Gastrocnemius medialis (tissue), 4 donors: ENCODE data around the gene CBX1.

ENCODE experiments used
- POLR2A ChIP-seq, 2 donors: fragments of 450-650 bp; IDR thresholded peaks; one replicate each; pipeline ENCODE4 v1.6.1; 2017; ENCODE audit warnings: antibody characterized with exemption in 2 of 2, mild to moderate bottlenecking in 2 of 2, moderate library complexity in 2 of 2
- TF ChIP-seq, protein P1 (sequence below), 5 experiments: fragments of 450-650 bp in 3 of 5; fragments of 200-600 bp in 2 of 5; sonication (generic) in 2 of 5; IDR thresholded peaks in 4 of 5; conservative IDR thresholded peaks in 1 of 5; 1 replicate in 4 of 5; 2 replicates in 1 of 5; pipeline ENCODE4 v1.5.1; 2016 to 2019; ENCODE audit warnings: antibody characterized with exemption in 5 of 5, mild to moderate bottlenecking in 3 of 5, moderate library complexity in 3 of 5

DNA sequence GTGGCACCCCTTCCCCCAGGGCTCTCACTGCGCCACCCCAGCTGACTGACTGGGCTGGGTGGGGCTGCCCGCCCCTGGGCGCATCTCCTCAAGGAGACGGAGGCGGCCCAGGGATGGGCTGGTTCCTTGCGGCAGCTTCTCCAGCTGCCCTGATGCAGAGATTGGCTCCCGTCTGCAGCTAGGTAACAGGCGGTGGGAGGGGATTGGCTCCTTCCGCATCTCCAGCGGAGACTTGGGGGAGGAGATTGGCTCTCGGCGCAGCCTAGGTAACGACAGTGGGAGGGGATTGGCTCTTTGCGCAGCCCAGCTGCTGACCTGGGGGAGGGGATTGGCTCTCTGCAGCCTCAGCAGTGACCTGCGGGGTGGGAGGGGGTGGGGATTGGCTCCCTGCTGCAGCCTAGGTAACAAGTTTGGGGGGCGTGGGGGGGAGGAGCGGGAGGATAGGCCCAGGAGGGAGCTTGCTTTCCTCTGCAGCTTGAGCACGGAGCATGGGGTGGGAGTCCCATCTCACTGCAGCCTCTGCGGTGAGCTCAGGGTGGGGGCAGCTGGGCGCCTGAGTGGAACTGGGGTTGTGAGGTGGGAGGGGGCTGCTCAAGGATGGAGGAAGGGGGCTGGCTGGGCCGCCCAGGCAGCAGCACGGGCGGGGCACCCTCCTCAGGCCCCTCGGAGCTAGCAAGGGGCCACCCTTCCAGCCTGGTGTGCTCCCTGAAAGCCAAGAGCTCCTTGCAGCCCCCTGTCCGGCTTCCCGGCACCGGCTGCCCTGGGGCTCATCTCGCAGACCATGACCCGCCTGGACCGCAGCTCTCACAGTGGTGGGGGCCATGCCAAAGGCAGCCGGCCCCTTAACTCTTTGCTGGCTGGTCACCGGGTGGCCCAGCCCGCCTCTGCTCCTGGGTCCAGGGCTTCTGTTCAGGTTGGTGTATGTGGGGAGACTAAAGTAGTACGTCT, 46.8 kb downstream of the CBX1 start:
- TF ChIP-seq, protein P1, sequence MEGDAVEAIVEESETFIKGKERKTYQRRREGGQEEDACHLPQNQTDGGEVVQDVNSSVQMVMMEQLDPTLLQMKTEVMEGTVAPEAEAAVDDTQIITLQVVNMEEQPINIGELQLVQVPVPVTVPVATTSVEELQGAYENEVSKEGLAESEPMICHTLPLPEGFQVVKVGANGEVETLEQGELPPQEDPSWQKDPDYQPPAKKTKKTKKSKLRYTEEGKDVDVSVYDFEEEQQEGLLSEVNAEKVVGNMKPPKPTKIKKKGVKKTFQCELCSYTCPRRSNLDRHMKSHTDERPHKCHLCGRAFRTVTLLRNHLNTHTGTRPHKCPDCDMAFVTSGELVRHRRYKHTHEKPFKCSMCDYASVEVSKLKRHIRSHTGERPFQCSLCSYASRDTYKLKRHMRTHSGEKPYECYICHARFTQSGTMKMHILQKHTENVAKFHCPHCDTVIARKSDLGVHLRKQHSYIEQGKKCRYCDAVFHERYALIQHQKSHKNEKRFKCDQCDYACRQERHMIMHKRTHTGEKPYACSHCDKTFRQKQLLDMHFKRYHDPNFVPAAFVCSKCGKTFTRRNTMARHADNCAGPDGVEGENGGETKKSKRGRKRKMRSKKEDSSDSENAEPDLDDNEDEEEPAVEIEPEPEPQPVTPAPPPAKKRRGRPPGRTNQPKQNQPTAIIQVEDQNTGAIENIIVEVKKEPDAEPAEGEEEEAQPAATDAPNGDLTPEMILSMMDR (IDR thresholded peaks at IDR 0.05 in 4 of 5, conservative IDR thresholded peaks at IDR 0.05 in 1 of 5) = no peak
- peak; percentile 83 to 91 for TF ChIP-seq POLR2A (IDR thresholded peaks at IDR 0.05)
